GM18873 (cell line): ENCODE data around the gene TTC33.
"Not testable (repeated sequence)": the region's sequence is repeated elsewhere in the genome, so short reads cannot be mapped to it uniquely, and the experiment has no call there.

Experiments used
- ATAC-seq: cut with Tn5 transposase; IDR thresholded peaks from one replicate; pipeline ENCODE4 v1.9.1; 2021; ENCODE audit warnings: mild to moderate bottlenecking, moderate library complexity, moderate number of reproducible peaks; ENCODE audit not compliant: unreplicated experiment, low FRiP score

TTC33 gene

DNA sequence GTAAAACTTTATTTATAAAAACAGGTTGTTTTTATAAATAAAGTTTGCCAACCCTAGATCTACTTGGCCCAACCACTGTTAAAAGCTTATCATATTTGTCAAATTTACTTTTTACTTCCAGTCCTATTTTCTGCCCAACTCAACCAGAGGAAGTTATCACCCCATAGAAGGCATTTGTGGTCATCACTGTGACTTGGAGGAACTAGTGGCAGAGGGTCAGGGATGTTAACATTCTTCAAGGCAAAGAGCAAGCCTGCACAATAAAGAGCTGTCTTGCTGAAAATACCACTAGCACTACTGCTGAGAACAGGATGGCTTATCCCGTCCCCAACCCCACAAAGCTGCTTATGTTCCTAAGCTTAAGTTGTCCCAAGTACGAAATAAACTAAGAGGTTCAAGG, 22.3 kb downstream of the TTC33 start:
- ATAC-seq, result no peak

DNA sequence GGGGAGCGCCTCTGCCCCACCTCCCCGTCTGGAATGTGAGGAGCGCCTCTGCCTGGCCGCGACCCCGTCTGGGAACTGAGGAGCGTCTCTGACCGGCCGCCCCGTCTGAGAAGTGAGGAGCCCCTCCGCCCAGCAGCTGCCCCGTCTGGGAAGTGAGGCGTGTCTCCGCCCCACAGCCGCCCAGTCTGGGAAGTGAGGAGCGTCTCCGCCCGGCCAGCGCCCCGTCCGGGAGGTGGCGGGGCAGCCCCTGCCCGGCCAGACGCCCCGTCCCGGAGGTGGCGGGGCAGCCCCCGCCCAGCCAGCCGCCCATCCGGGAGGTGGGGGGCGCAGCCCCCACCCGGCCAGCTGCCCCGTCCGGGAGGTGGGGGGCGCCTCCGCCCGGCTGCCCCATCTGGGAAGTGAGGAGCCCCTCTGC, 33.3 kb downstream of the TTC33 start:
- not testable (repeated sequence) for ATAC-seq

DNA sequence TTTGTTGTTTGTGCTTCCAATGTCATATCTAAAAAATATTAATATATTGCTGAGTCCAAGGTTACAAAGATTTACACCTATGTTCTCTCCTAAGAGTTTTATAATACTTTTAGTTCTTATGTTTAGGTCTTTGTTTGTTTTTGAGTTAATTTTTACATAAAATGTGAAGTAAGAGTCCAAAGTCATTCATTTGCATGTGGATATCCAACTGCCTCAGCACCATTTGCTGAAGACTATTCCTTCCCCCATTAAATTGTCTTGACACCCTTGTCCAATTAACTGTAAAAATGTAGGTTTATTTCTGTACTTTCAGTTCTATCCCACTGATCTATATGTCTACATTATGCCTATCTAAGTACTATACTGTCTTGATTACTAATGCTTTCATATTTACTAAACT, 35.7 kb downstream of the TTC33 start:
- ATAC-seq, result no peak

DNA sequence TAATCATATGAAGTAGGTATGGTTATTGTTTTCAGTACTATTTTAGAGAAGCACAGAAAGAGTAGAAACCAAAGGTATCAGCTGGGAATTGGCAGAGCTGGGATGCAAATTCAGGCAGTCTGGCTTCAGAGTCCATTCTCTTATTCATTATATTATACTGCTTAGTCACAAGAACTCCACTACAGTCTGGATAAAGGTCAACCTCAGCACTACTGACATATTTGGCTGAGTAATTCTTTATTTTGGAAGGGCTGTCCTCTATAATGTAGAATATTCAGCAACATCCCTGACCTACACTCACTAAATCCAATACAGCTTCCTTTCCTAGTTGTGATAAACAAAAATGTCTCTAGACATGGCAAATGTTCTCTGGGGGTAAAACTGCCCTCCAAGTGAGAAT, 38.5 kb downstream of the TTC33 start:
- ATAC-seq, result no peak

DNA sequence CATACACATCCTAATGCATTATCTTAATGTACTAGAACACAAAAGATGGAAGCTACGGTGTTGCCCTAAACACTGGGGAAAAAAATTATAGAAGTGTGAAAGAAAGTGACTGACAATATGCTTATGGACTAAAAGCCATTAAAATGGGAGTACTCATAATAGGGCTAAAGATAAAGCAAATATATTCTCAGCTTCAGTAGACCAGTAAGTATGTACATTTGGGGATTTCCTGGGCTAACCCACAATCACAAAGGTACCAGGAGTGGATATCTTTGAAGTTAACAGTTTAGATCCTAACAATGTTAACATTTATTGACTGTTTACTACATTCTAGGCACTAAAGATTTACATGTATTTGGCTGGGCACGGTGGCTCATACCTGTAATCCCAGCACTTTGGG, 39.2 kb downstream of the TTC33 start:
- no peak for ATAC-seq

DNA sequence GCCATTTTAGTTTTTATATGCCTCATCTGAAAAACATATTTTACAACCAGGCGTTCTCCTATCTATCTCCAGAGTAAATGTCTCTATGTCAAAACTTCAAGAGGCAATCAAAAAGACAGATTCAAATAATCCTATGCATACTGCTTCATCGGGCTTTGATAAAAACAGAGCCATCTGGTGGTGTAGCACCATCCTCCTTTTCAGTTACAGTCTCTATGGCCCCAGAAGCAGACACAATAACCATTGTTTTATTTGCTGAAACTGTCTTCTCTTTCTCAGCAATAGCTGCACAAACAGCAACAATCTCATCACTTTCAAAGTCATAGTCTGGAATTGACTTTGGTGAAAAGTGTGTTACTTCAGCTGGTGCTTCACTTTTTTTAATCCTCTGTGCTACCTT, 39.8 kb downstream of the TTC33 start:
- ATAC-seq, result no peak

DNA sequence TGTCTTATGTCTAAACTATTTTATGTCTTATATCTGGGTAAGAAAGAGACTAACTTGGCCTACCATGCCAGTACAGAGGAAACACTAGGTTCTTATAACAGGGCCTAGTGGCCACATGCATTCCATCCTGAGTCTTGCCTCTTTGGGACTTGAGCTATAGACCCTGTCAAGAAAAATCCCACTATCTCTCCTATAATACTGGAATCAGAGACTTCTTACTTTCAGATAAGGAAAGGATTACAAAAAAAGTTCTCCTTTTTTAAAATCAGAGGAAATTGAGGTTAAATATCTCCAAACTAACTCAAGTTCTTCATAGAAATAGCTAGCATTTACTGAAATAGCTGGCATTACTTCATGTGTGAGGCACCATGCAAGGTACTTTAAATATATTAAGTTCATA, 41.8 kb downstream of the TTC33 start:
- no peak for ATAC-seq

DNA sequence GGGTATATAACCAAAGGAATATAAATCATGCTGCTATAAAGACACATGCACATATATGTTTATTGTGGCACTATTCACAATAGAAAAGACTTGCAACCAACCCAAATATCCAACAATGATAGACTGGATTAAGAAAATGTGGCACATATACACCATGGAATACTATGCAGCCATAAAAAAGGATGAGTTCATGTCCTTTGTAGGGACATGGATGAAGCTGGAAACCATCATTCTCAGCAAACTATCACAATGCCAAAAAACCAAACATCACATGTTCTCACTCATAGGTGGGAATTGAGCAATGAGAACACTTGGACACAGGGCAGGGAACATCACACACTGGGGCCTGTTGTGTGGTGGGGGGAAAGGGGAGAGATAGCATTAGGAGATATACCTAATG, 45.2 kb downstream of the TTC33 start:
- not testable (repeated sequence) for ATAC-seq

DNA sequence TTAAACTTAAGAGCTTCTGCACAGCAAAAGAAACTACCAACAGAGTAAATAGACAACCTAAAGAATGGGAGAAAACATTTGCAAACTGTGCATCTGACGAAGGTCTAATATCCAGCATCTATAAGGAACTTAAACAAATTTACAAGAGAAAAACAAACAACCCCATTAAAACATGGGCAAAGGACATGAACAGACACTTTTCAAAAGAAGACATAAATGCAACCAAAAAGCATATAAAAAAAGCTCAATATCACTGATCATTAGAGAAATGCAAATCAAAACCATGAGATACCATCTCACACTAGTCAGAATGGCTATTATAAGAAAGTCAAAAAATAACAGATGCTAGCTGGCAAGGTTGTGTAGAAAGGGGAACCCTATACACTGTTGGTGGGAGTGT, 50.3 kb downstream of the TTC33 start:
- ATAC-seq, result not testable (repeated sequence)

DNA sequence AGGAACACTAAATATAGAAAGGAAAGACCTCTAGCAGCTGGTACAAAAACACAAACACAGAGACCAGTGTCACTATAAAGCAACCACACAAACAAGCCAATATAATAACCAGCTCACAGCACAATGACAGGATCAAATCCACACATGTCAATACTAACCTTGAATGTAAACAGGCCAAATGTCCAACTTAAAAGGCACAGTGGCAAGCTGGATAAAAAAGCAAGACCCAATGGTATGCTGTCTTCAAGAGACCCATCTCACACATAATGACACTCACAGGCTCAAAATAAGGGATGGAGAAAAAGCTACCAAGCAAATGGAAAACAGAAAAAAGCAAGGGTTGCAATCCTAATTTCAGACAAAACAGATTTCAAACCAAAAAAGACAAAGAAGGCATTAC, 53.7 kb downstream of the TTC33 start:
- not testable (repeated sequence) for ATAC-seq

DNA sequence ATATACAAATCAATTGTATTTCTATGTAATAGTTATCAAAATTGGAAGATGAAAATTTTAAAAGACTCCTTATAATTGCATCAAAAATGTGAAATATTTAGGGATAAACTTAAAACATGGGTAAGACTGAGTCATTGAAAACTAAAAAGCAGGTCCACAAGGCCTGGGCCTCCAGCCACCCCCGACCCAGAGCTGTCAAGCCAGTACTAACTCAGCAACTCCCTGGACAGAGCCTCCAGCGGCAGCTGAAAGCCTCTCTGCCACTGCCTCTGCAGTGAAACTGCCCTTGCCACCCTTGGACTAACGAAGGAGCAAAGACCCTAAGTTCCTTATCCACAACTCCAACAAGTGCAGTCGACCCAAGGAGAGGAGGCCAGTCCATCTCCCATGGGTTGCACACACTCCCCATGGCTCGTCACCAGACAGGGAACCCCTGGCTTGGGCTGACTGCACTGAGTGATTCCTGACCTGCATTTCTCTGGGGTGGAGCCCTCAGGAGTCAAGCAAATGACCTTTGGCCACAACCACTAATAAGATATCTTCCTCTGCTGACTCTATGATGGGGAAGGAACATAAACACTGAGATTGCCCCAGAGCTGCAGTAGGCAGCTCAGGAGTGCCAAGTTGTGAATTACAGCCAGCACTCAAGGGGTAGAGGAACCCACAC, 55.5 kb downstream of the TTC33 start:
- ATAC-seq, result no peak

DNA sequence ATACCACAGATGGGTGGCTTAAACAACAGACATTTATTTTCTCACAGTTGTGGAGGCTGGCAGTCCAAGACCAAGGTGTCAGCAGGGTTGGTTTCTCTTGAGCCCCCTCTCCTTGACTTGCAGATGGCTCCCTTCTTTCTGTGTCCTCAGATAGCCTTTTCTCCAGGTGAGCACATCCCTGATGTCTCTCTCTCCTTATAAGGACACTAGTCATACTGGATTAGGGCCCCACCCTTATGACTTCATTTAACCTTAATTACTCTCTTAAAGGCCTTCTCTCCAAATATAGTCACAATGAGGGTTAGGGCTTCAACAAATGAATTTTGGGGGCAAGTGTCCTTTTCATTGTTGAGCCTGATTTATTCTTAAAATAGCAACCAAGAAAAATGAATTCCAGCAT, 61.3 kb downstream of the TTC33 start:
- ATAC-seq, result no peak

DNA sequence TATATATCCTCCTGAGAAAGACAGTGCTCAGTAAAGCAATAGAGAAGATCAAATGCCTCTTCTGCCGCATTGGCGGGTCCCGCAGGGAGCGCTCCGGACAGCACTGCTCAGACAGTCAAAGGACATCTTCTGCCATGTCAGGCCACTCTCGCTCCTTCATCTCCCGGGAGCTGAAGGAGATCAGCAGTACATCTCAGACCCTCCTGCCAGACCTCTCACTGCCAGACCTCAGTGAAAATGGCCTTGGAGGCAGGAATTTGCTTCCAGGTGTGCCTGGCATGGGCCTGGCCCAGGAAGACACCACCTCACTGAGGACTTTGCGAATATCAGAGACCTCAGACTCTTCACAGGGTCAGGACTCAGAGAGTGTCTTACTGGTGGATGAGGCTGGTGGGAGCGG, 63.9 kb downstream of the TTC33 start:
- ATAC-seq, result no peak

DNA sequence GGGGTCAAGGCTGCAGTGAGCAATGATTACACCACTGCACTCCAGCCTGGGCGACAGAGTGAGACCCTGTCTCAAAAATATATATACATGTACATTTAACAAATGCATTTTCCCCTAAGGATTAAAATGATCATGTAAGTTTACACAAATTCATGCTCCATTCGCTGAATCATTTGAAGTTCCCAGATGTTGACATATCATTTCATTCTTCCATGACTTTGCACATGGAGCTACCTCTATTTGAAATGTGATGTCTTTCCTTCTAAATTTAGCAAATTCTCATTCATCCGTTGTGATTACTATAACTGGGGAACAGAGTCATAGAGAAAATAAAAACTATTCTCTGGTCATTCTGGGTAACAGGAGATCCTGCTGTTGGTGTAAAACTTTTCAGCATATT, 65.5 kb downstream of the TTC33 start:
- no peak for ATAC-seq

DNA sequence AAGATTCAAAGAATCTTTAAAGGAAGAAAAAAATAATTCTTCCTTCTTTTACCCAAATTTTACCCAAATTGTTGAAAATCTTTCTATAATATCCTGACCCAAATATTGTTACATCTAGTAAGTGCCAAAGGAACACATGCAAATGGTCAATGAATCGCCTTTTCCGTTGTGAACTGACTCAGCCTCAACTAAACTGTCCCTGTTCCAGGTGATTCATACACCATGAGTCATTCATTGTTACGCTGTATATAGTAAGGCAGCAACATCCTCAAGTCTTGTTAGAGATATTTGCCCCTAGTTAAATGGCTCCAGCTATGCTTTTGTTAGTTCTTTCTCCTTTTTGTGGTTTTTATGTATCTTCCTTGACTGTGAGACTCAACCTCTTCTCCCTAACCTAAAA, 66.3 kb downstream of the TTC33 start:
- peak; percentile 34 for ATAC-seq

DNA sequence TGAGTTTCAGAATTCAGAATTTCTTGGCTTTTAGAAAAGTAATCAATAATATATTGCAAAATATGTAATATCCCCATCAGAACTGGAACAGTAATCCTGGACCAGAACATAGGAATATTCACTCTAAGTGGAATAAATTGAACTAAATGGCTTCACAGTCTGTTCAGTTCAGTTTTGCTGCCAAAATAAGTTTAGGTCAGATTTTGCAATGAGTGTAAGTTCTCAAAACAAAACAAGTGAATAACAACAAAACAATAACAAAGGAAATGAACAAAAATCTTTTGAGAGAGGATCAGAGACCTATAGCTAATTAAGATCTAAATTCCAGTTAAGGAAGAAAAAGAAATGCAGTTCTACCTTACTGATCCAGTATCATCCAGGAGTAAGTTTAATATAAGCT, 66.8 kb downstream of the TTC33 start:
- no peak for ATAC-seq

DNA sequence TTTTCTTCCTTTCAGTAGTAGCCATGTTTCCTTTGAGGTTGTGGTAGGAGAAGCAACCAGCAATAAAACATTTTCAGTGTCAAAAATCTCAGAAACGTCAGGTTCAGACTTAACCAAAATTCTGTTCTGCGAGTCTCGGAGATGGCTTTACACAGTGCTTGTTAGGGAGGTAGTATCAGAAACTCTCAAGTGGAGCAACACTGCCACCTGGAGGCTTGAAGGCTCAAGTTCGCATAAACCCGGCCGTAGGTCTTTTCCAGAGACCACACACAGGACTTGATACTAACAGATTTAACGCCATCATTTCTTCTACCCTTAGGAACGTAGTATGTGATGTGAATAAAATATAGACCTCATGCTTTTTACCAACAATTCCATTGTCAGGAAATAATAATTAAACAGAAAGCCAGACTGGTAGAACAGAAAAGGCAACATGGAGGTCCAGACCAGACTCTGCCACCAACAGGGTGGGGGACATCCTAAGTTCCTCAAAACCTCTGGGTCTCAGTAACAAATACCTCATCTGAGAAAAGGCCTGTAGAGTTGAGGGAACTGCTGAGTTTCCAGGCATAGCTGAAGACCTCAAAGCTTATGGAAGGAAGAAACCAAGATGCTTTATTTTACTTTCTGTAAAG, 67.5 kb downstream of the TTC33 start:
- ATAC-seq, result peak; percentile 81

DNA sequence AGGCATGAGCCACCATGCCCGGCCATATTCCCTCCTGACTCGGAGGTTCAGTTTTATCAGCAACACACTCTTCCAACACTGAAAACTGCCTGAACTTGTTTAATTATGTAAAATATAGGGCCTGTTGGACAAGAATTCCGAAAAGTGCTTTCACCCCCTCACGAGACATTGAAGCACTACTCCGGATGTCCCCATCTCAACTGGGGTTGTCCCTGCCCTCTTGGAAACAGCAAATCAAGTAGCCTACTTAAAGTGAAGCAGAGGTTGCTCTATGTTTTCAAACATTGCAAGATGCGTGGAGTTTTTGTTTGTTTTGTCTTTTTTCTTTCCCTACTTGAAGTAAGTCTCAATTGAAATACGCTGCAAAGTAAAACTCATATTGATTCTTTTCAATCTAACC, 68.4 kb downstream of the TTC33 start:
- ATAC-seq, result no peak

DNA sequence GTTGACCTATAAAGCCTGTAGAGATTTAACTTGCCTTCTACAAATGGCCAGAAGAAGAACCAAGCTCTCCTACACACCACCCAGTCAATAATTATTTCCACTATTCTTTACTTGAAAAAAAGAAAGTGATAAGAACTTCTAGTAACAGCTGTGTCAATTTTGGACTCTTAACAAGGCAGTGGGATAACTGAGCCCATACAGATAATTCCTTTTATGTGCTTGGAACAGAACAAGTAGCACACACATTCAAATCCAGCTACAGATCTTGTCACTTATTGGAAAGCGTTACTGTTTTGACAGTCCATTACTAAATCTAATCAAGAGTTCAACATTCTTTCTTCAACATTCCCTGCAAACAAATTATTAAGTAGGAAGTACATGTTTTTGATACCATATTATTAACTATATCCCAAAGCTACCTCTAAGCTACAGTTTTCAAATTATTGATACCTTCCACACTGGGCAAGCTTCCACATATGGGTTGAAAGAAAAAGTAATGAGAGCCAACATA, 69.7 kb downstream of the TTC33 start:
- no peak for ATAC-seq

DNA sequence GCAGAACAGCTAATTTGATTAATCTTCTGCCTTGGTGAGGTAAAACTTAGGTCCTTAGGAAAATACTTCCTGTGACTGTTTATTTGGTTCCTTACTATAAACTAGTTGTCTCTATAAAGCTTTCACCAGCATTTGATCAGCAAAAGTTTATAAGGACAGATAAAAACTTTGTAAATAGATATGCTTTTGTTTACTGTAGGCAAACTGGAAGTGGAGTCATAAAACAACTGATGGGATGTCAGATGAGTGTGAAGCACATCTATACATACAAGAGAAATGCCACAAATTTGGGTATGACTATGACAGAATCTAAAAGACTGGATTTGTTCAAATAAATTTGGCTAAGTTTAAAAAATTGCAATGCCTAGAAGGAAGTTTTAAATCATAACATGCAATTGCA, 70.6 kb downstream of the TTC33 start:
- no peak for ATAC-seq

DNA sequence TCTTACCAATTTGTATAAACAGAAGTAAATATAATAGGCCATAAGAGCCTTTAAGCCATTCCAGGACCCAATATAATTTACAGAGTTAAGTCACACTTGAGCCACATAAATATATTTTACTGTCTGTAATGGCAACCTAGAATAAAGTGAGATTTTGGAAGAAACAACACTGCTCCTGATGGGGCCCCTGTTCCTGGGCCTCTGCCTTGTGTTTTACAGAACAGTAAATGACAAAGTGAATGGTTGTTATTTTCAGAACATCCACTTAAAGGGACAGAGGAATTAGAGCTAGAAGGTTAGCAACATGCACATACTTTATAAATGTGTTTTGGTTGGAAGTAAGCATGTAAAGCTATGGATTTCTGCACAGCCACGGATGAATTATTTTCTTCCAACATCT, 72.5 kb downstream of the TTC33 start:
- no peak for ATAC-seq
